SJSA1 (cell line): Measurements from ENCODE around the gene ANKRD29. TPM values are rescaled to one million over a fixed set of nuclear protein-coding genes. Genes with fewer than 3 reads are reported as not detected.

Source experiments
- DNase-seq, 2 experiments: peaks; one replicate each; pipeline ENCODE4 v3.0.0-alpha.2; 2015 to 2020; ENCODE audit warnings: low spot score in 2 of 2, low read depth in 1 of 2
- H3K27ac ChIP-seq: fragments of 250-450 bp; sonication (Bioruptor Pico); 2 replicates; pipeline ENCODE4 v1.5.1; 2020; ENCODE audit warnings: mild to moderate bottlenecking, moderate library complexity
- H3K27me3 ChIP-seq: fragments of 250-450 bp; sonication (Bioruptor Pico); replicated peaks from 2 replicates; pipeline ENCODE4 v1.5.1; 2020; ENCODE audit warnings: mild to moderate bottlenecking, moderate library complexity
- H3K36me3 ChIP-seq: fragments of 250-450 bp; sonication (Bioruptor Pico); 2 replicates; pipeline ENCODE4 v1.5.1; 2020; ENCODE audit warnings: mild to moderate bottlenecking
- H3K4me1 ChIP-seq: fragments of 250-450 bp; sonication (Bioruptor Pico); replicated peaks from 2 replicates; pipeline ENCODE4 v1.6.1; 2021; ENCODE audit warnings: mild to moderate bottlenecking
- H3K4me3 ChIP-seq: fragments of 250-450 bp; sonication (Bioruptor Pico); 2 replicates; pipeline ENCODE4 v1.5.1; 2020; ENCODE audit warnings: mild to moderate bottlenecking
- H3K9me3 ChIP-seq: fragments of 250-450 bp; sonication (Bioruptor Pico); replicated peaks from 2 replicates; pipeline ENCODE4 v1.5.1; 2020; ENCODE audit warnings: mild to moderate bottlenecking
- total RNA-seq: library from RNA; depleted of rRNA; stranded (reverse); fragments of >200 nt; shearing (Covaris generic); gene quantifications from 2 replicates; pipeline ENCODE4 v1.2.3, GENCODE V29; 2014

Gene ANKRD29
- total RNA-seq, 1 experiment from 2014 or later, result 0.34 TPM

- 0 out of 2 replicates have a peak, but pooled peaks cover 2% of the 10 kb centered on the region for H3K9me3 ChIP-seq
- no peak for DNase-seq
- H3K27ac ChIP-seq, result no peak overlapping the region
- H3K27me3 ChIP-seq, result peaks cover 9% of the 10 kb centered on the region
- peaks cover 11% of the 10 kb centered on the region for H3K4me1 ChIP-seq
- H3K36me3 ChIP-seq, result no peaks in the 10 kb centered on the region
- H3K4me3 ChIP-seq, result no peak overlapping the region
Measured at GRCh38 chr18:23694637-23695430, 32.1 kb upstream of the ANKRD29 start.

GRCh38 chr18:23693846-23694245 lies 31.1 kb upstream of the ANKRD29 start:
- Histone ChIP-seq H3K9me3 (0 out of 2 replicates have a peak, but pooled peaks cover 5% of the 10 kb centered on the region), H3K4me3 (no peak overlapping the region), H3K27ac (no peak overlapping the region), H3K27me3 (peaks cover 19% of the 10 kb centered on the region), H3K4me1 (peaks cover 20% of the 10 kb centered on the region), H3K36me3 (0 out of 2 replicates have a peak, but pooled peaks cover 3% of the 10 kb centered on the region)
- no peak for DNase-seq

GRCh38 chr18:23690505-23691068 lies 27.9 kb upstream of the ANKRD29 start:
- H3K4me1 ChIP-seq, result peaks cover 20% of the 10 kb centered on the region
- 0 out of 2 replicates have a peak, but pooled peaks cover 3% of the 10 kb centered on the region for H3K36me3 ChIP-seq
- peaks cover 40% of the 10 kb centered on the region for H3K27me3 ChIP-seq
- no peak for DNase-seq
- no peak overlapping the region for H3K27ac ChIP-seq
- no peak overlapping the region for H3K4me3 ChIP-seq
- peaks cover 5% of the 10 kb centered on the region; the same call in 1 of the 2 replicates for H3K9me3 ChIP-seq

DNA sequence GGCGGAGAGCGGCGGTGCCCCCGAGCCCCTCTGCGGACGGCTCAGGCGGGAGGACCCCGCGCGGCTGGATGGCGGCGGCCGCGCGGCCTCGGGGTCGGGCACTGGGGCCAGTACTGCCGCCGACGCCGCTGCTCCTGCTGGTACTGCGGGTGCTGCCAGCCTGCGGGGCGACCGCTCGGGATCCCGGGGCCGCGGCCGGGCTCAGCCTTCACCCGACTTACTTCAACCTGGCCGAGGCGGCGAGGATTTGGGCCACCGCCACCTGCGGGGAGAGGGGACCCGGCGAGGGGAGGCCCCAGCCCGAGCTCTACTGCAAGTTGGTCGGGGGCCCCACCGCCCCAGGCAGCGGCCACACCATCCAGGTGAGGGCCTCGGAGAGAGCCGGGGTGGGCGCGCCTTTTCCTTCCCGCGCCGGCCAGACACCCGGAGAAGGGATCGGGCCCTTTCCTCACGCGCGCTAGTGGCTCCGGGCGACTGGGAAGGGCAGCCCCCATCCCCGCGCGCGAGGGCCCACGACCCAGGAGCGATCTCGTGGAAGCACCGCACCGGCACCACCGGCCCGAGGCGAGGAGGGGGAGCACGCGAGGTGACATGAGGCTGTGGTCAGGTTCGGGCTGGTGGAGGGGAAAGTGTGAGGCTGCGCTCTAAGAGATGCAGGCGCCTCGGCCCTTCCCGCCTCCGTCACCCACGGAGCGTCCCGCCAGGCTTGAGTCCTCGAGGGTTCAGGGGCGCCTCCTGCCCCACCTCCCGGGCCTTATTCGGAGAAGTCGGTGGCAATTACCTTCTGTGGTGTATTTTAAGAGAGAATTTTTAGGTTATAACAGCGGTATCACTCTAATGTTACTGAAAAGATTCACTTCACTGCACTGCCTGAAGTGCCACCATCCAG lies 27.1 kb upstream of the ANKRD29 start:
- H3K27me3 ChIP-seq, result peaks cover 40% of the 10 kb centered on the region
- DNase-seq, result no peak
- peak overlapping the region; percentile 27 for H3K4me3 ChIP-seq
- H3K4me1 ChIP-seq, result peaks cover 14% of the 10 kb centered on the region
- no peak overlapping the region for H3K27ac ChIP-seq
- H3K9me3 ChIP-seq, result peaks cover 5% of the 10 kb centered on the region; the same call in 1 of the 2 replicates
- 0 out of 2 replicates have a peak, but pooled peaks cover 3% of the 10 kb centered on the region for H3K36me3 ChIP-seq

DNA sequence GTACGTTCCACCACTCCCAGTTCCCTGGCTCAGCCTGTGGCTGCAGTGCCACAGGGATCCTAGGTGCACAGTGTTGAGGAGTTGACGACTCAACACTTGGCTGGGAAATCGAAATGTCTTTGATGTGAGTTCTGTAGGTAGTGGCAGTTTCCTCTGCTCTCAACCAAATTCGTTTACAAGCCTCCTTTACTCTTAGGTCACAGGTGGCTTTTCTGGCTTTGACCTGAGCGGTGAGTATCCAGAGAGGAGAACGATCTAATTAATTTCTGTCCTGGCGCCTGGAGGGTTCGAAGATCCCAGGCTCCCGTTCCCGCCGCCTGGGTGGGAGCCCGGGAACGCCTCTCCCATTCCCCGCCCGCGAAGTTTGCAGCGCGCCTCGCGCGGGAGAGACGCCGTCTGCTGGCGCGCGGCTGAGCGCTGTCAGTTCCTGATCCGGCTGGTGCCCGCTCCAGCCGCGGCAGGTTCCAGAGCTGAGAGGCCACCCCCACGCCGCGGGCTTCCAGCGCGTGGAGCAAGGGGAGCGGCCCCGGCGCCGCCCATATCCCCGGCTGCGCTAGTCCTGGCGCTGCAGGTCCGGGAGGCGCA lies 26.4 kb upstream of the ANKRD29 start, which contains the start of gene LAMA3:
Gene LAMA3 (plus strand): TSS at position 423 of the 585 bp plus-strand sequence. CDS start 231 bp downstream, outside the sequence.
- H3K27ac ChIP-seq, result no peak within 1 kb of the TSS
- peak within 1 kb of the TSS; percentile 27 for H3K4me3 ChIP-seq
- H3K27me3 ChIP-seq, result peaks cover 40% of the 10 kb centered on the region
- H3K36me3 ChIP-seq, result 0 out of 2 replicates have a peak, but pooled peaks cover 3% of the 10 kb centered on the region
- peaks cover 5% of the 10 kb centered on the region; the same call in 1 of the 2 replicates for H3K9me3 ChIP-seq
- DNase-seq, result peak in 1 of 2 experiments; percentile 22
- peaks cover 10% of the 10 kb centered on the region for H3K4me1 ChIP-seq

- Histone ChIP-seq H3K9me3 (peaks cover 5% of the 10 kb centered on the region; the same call in 1 of the 2 replicates), H3K4me1 (peaks cover 10% of the 10 kb centered on the region), H3K27me3 (peaks cover 40% of the 10 kb centered on the region), H3K27ac (no peak overlapping the region), H3K36me3 (0 out of 2 replicates have a peak, but pooled peaks cover 3% of the 10 kb centered on the region), H3K4me3 (no peak overlapping the region)
- no peak for DNase-seq
Measured at GRCh38 chr18:23688528-23688927, 25.8 kb upstream of the ANKRD29 start.

DNA sequence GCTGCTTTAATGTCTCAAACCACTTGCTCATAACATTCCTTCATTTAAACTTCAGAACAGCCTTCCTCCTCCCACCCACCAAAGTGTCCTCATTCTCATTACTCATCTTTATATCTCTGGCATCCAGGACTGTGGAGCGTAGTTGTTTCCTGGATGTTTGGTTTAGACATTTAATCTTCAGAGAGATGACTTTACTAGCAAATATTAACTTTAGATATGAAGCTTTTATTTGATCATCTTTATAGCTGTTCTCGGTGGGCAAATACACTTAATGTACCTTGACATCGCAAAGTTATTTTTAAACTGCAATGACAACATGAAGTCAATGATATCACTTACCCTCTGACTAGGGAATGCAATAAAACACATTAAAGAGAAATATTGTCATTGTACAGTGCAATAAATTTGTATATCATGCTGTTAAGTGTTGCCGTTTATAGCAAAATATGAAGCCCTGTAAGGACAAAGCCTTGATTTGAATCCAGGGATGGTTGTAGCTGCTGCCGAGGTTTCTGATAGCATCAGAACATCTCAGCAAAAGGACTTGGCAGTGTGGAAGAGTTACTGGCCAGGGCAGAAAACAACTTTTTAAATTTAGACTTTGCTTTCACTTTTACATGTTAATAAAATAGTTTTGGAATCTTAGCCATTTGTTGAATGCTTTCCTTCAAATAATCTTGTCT lies 21.9 kb upstream of the ANKRD29 start:
- Histone ChIP-seq H3K9me3 (peaks cover 1% of the 10 kb centered on the region; the same call in 1 of the 2 replicates), H3K27me3 (peaks cover 29% of the 10 kb centered on the region), H3K4me1 (peaks cover 8% of the 10 kb centered on the region), H3K36me3 (0 out of 2 replicates have a peak, but pooled peaks cover 2% of the 10 kb centered on the region), H3K27ac (no peak overlapping the region), H3K4me3 (no peak overlapping the region)
- DNase-seq, result no peak

- no peak overlapping the region for H3K27ac ChIP-seq
- DNase-seq, result no peak
- H3K9me3 ChIP-seq, result no peaks in the 10 kb centered on the region; the same call in 1 of the 2 replicates
- H3K36me3 ChIP-seq, result no peaks in the 10 kb centered on the region
- H3K4me3 ChIP-seq, result no peak overlapping the region
- no peaks in the 10 kb centered on the region for H3K4me1 ChIP-seq
- peaks cover 27% of the 10 kb centered on the region for H3K27me3 ChIP-seq
Measured at GRCh38 chr18:23683671-23684070, 21.0 kb upstream of the ANKRD29 start.

DNA sequence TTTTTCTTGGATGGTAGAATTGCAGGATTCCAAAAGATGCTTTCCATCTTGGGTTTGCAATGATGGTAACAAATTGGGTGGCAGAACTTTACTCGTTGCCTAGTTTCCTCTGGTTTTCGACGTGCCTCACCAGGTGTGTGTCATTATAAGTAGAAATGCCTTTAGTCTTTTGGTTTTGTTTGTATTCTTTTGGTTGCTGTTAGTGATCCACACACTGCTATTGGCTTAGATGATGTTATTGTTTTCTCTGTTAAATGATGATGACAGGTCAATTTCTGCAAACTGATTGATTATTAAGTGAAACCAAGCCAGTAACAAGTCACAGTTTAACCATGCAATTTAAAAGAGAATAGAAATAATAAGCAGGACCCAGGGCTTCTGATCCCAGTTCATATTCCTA lies 20.4 kb upstream of the ANKRD29 start:
- no peaks in the 10 kb centered on the region for H3K36me3 ChIP-seq
- H3K27me3 ChIP-seq, result peaks cover 23% of the 10 kb centered on the region
- no peak for DNase-seq
- no peak overlapping the region for H3K27ac ChIP-seq
- H3K4me1 ChIP-seq, result no peaks in the 10 kb centered on the region
- no peak overlapping the region for H3K4me3 ChIP-seq
- no peaks in the 10 kb centered on the region; the same call in 1 of the 2 replicates for H3K9me3 ChIP-seq

DNA sequence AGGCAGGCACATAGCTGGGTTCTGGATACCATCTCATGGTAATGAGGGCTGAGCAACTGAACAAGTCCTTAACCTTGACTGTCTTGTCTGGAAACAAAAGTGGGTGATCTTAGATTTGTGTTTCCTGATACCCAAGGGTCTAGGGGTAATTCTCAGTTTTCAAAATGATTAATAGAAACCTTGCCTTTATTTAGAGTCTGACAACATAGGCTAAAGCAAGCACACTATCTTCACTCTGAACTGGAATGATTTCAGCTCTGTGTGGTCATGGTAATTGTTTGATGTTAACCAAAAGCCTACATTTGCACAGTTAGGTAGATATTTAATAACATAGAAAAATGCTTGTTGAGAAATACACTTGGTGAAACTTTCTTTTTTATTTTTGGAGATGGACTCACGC lies 19.8 kb upstream of the ANKRD29 start:
- Histone ChIP-seq H3K4me1 (no peaks in the 10 kb centered on the region), H3K4me3 (no peak overlapping the region), H3K27ac (no peak overlapping the region), H3K27me3 (peaks cover 16% of the 10 kb centered on the region), H3K9me3 (no peaks in the 10 kb centered on the region; the same call in 1 of the 2 replicates), H3K36me3 (no peaks in the 10 kb centered on the region)
- no peak for DNase-seq

- no peaks in the 10 kb centered on the region; the same call in 1 of the 2 replicates for H3K9me3 ChIP-seq
- no peaks in the 10 kb centered on the region for H3K36me3 ChIP-seq
- H3K27me3 ChIP-seq, result peaks cover 15% of the 10 kb centered on the region
- H3K4me3 ChIP-seq, result no peak overlapping the region
- DNase-seq, result no peak
- no peak overlapping the region for H3K27ac ChIP-seq
- H3K4me1 ChIP-seq, result no peaks in the 10 kb centered on the region
Measured at GRCh38 chr18:23682045-23682444, 19.3 kb upstream of the ANKRD29 start.

DNA sequence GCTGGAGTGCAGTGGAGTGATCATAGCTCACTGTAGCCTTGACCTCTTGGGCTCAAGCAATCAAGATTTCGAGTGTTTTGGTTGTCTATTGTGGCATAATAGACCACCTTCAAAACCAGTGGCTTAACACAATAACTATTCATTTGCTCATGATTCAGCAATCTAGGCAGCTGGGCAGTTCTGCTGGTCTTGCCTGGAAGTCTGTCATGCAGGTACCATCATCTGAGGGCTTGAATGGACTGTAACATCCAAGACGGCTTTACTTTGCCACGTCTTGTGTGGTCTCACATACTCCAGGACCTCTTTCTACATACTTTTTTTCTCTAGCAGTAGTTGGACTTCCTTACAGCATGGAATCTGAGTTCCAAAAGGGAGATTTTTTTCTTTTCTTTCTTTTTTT lies 13.2 kb upstream of the ANKRD29 start:
- no peaks in the 10 kb centered on the region for H3K36me3 ChIP-seq
- peaks cover 17% of the 10 kb centered on the region for H3K27me3 ChIP-seq
- no peak overlapping the region for H3K27ac ChIP-seq
- no peaks in the 10 kb centered on the region for H3K4me1 ChIP-seq
- no peaks in the 10 kb centered on the region for H3K9me3 ChIP-seq
- DNase-seq, result peak; percentile 12 to 47
- no peak overlapping the region for H3K4me3 ChIP-seq
